BJ (cell line): ENCODE measurements around the gene SLC2A4. TPM values are rescaled to one million over a fixed set of nuclear protein-coding genes. Genes with fewer than 3 reads are reported as not detected.

Source experiments
- CTCF ChIA-PET: fragments of 350-600 bp; formaldehyde crosslinking; extraction: SDS; loops from one replicate; lab custom pipeline; 2021; ENCODE audit warnings: antibody characterized with exemption, inconsistent platforms; lab: Yijun Ruan, JAX
- POLR2A ChIA-PET: fragments of 300-600 bp; sonication (Branson Sonifier 250); formaldehyde crosslinking; extraction: SDS; loops from one replicate; lab custom pipeline; 2021; ENCODE audit warnings: antibody characterized with exemption; lab: Charles Lee
- DNase-seq: peaks from one replicate; pipeline ENCODE4 v3.0.0-alpha.2; 2011; ENCODE audit warnings: low read depth
- H3K27me3 ChIP-seq: 2 replicates; pipeline ENCODE4 v1.6.0; 2011; ENCODE audit warnings: low read length; ENCODE audit not compliant: control insufficient read depth, insufficient read depth
- H3K36me3 ChIP-seq: 2 replicates; pipeline ENCODE4 v1.5.1; 2011; ENCODE audit warnings: low read length; ENCODE audit not compliant: control insufficient read depth, insufficient read depth
- H3K4me3 ChIP-seq: 2 replicates; pipeline ENCODE4 v1.5.1; 2011; ENCODE audit warnings: low read depth, mild to moderate bottlenecking, control low read depth, low read length
- CTCF ChIP-seq: IDR thresholded peaks from 2 replicates; pipeline ENCODE4 v1.5.1; 2011; ENCODE audit warnings: low read depth, mild to moderate bottlenecking, control low read depth, inconsistent platforms, low read length, moderate library complexity; ENCODE audit not compliant: insufficient read depth
- polyA plus RNA-seq: library from polyadenylated mRNA; depleted of rRNA; stranded (reverse); fragments of >200 nt; gene quantifications from 2 replicates; pipeline ENCODE4 v1.2.3, GENCODE V29; 2011

SLC2A4 gene
- polyA plus RNA-seq, 1 experiment, result 0.36 TPM

DNA sequence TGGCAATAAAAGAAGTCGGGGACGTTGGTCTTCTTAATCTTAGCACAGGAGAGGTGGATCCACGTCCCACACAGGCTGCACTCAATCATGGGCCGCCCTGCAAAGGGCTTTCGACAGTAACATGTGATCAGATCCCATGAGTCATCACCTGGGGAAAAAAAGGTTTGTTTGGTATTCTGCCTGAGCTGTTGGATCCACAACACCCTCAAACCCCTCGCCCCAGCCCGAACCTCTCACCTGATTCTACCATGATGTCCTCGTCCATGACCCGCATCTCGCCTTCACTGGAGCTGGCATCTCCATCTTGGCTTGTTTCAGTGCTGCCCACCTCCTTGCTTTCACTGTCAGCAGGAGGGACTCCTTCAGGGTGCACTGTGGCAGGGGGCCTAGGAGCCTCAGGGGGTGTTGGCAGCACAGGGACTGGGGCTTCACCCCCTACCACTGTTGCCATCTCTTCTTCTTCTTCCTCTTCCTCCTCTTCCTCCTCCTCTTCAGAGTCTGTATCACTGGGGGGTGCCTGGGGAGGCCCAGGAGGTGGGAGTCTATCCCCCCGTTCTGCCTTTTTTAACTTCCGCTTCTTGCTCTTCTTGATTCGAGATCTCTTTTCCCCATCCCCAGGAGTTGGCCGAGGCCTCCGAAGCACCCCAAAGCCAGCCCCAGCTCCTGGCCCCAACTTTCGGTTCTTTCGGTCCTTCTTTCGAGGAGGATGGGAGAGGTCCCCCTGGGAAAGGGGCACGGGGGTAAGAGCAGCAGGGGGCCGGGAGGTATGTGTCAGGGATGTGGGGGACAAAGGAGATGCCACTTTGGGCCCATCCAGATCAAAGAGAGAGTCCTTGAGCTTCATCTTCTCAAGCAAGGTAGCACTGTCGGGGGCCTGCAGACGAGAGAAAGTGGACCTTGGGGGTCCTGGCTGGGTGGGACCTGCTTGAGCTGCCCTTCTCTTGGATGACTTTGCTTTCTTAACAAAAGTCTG, 45.5 kb upstream of the SLC2A4 start:
- POLR2A ChIA-PET, result no interaction called here
- CTCF ChIA-PET, result interaction anchor here (1.1 to 2.1 kb wide), 2 partner anchors 15 to 325 kb away, joined by 4 to 6 read pairs; no protein-coding TSS in a partner anchor
- H3K36me3 ChIP-seq, result peaks cover 15% of the 10 kb centered on the region
- TF ChIP-seq CTCF, result no peak
- H3K27me3 ChIP-seq, result no peaks in the 10 kb centered on the region
- H3K4me3 ChIP-seq, result no peak overlapping the region
- no peak for DNase-seq

- Histone ChIP-seq H3K36me3 (peaks cover 15% of the 10 kb centered on the region), H3K27me3 (no peaks in the 10 kb centered on the region), H3K4me3 (no peak overlapping the region)
- DNase-seq, result no peak
- POLR2A ChIA-PET, result no interaction called here
- TF ChIP-seq CTCF, result no peak
- CTCF ChIA-PET, result interaction anchor here (1.1 to 3.6 kb wide), 2 partner anchors 59 to 324 kb away, joined by 4 to 19 read pairs; no protein-coding TSS in a partner anchor
Observed at GRCh38 chr17:7236808-7237207, 44.7 kb upstream of the SLC2A4 start.

DNA sequence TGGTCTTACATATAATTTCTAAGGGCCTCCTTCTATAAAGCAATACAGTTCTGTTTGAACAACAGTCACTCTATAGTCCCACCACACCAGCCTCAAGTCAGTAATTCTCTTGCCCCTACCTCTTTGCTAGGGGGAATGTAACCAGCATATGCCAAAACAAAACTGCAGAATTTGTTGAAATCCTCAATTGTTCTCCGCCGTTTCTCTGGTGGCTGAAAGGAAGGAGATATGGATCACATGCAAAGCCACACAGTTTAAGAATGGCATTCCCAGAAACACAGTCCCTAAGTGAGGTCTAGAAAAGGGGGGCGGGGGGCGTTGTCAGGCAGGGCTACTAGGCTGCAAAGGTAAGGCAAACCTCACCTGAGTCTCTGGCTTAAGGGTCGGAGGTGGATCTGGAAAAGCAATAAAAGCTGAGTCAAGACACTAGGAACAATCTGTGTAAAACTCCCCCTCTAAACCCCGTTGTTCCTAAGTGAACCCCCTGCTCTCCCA, 44.2 kb upstream of the SLC2A4 start:
- Histone ChIP-seq H3K36me3 (peaks cover 15% of the 10 kb centered on the region), H3K27me3 (no peaks in the 10 kb centered on the region), H3K4me3 (peak overlapping the region; percentile 97)
- no peak for TF ChIP-seq CTCF
- ChIA-PET CTCF (interaction anchor here (1.0 to 3.6 kb wide), 2 partner anchors 17 to 59 kb away, joined by 3 to 19 read pairs; no protein-coding TSS in a partner anchor), POLR2A (interaction anchor here (0.9 kb wide), 1 partner anchor 17 kb away, joined by 4 read pairs; the partner anchor contains the start of genes ACADVL and DLG4)
- DNase-seq, result no peak

DNA sequence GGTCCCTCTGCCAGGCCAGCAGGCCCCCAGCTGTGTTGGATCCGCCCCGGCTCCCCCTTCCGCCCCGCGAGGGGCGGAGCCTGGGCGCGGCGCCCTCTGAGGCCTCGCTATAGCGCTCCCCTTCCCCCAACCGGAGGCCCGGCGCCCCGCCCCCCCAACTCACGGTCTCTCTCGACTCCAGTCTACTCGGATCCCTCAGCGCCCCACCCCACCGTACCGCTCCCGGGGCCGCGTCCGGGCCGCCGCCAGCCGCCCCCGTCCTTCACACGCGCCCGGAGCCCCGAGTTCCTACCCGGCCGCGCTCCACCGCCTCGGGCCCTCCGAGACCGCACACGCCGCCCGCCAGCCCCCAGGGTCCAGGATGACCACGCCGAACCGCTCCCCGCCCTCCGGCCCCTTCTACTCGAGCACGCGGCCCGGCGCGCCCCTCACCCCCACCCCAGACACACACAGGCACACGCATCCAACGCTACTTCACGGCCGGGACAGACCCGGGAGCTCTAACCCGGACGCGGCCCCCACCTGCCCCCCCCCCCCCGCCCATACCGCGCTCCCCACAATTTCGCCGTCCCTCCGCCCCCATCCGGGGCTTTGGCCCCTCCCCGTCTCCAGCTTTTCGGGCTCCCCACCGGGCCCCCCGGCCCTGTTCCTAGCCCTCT, 43.6 kb upstream of the SLC2A4 start:
- CTCF ChIA-PET, result interaction anchor here (0.7 to 3.6 kb wide), 5 partner anchors 17 to 322 kb away, joined by 3 to 19 read pairs (median 3); no protein-coding TSS in a partner anchor
- Histone ChIP-seq H3K4me3 (peak overlapping the region; percentile 97), H3K27me3 (no peaks in the 10 kb centered on the region), H3K36me3 (peaks cover 15% of the 10 kb centered on the region)
- no peak for TF ChIP-seq CTCF
- no peak for DNase-seq
- POLR2A ChIA-PET, result interaction anchor here (0.6 to 1.0 kb wide), 5 partner anchors 16 to 1834 kb away, joined by 3 to 14 read pairs (median 4); partner anchors contain the start of genes ACADVL and DLG4
